GM12801 (cell line): ENCODE data around the gene CPNE6.

Experiments used
- TF ChIP-seq, protein P1 (sequence below): IDR thresholded peaks from one replicate; pipeline ENCODE4 v1.5.1; 2011; ENCODE audit warnings: control low read depth; ENCODE audit not compliant: insufficient read length; ENCODE audit errors: extremely low read depth

CPNE6 gene

DNA sequence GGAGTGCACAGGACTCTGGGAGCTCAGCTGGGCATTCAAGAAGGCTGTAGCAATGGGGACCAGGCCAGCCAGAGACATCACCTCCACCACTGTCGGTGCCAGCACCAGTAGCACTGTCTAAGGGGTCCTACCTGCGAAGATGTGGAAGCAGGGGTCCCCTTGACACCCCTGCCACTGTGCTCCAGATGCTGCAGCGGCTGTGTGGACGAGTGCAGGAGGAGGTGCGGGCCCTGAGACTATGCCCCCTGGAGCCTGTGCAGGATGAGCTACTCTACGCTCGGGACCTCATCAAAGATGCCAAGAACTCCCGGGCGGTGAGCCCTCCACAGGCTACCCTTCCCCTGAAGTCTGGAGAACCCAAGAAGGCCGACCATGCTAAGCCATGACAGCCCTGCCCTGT is 10.9 kb upstream of the CPNE6 start:
- TF ChIP-seq, protein P1, sequence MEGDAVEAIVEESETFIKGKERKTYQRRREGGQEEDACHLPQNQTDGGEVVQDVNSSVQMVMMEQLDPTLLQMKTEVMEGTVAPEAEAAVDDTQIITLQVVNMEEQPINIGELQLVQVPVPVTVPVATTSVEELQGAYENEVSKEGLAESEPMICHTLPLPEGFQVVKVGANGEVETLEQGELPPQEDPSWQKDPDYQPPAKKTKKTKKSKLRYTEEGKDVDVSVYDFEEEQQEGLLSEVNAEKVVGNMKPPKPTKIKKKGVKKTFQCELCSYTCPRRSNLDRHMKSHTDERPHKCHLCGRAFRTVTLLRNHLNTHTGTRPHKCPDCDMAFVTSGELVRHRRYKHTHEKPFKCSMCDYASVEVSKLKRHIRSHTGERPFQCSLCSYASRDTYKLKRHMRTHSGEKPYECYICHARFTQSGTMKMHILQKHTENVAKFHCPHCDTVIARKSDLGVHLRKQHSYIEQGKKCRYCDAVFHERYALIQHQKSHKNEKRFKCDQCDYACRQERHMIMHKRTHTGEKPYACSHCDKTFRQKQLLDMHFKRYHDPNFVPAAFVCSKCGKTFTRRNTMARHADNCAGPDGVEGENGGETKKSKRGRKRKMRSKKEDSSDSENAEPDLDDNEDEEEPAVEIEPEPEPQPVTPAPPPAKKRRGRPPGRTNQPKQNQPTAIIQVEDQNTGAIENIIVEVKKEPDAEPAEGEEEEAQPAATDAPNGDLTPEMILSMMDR, result no peak

DNA sequence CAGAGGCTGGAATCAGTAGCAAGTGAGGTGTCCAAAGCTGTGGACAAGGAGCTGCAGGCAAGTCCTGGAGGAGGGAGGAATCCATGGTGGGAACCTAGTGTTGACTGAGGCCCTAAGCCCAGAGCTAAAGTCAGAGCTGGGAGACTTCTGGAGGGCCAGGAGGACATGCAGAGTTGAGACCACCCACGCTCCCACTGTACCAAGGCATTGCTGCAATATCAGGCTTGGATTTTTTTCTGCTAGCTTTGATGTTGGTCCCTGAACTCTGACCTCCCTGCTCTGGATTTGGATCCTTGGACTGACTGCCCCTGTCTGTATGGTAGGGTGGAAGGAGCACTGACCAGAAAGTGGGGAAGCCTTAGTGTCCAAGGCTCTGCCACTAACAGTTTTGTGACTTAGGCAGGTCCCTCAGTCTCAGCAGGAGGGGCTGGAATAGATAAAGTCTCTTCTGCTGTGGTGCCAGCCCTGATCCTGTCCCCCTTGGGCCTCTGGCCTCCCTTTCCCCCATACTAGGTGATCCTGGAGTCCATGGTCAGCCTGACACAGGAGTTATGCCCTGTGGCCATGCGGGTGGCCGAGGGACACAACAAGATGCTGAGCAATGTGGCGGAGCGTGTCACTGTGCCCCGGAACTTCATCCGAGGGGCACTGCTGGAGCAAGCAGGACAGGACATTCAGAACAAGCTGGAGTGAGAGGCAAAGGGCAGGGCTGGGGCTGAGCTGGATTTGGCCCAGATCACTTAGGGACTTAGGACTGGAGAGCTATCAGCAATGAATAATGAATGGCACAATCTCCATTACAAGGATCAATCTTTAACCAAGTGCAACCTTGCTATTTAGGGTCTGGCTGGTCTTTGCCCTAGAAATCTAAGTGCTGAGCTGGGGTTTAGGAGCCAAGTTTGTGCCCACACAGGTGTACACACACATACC is 10.1 kb upstream of the CPNE6 start:
- TF ChIP-seq, protein P1, result no peak

DNA sequence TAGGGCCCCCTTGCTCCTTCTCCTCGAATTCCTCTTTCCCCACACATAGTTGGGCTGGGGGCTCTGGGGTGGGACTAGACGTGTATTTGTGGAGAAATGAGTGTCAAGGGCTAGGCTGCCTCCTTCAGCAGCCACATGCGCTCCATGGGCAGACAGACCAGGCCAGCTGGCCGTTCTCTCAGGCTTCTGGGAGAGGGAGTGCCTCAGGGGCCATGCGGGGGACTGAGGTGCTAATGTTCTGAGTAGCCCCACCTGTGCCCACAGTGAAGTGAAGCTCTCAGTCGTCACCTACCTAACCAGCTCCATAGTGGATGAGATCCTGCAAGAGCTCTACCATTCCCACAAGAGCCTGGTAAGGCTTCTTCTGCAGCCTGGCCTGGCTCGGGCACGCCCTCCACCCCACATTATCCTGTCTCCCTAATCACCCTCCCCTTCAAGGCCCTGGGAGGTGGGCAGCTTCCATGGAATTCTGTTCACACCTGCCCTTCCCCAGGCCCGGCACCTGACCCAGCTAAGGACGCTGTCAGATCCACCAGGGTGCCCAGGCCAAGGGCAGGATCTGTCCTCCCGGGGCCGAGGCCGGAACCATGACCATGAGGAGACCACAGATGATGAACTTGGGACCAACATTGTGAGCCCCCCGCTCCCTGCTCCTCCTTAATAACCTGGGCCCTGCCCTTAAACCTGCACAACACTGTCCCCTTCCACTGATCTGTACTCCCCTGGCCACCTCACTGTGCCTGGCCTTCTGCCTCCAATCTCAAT is 9.0 kb upstream of the CPNE6 start:
- TF ChIP-seq, protein P1, result no peak

DNA sequence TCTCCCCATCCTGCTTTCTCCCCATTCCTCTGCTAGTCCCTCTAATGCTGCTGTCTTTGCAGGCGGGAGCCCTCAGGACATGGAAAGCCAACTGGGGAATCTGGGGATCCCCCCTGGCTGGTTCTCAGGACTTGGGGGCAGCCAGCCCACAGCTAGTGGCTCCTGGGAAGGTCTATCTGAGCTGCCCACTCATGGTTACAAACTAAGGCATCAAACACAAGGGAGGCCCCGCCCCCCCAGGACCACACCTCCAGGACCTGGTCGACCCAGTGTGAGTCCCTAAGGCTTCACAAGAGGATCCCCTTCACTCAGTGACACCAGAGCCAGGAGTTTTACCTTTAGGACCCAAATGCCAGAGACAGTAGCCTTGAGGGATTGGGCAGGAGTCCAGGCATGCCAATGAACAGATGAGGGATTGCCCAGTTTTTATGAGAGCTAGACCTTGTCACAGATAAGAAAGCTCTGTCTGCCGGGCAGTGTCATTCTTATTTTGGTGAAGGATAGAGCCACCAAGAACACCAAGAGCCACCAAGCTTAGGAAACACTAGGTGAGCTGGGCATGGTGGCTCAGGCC is 8.0 kb upstream of the CPNE6 start:
- TF ChIP-seq, protein P1, result no peak

DNA sequence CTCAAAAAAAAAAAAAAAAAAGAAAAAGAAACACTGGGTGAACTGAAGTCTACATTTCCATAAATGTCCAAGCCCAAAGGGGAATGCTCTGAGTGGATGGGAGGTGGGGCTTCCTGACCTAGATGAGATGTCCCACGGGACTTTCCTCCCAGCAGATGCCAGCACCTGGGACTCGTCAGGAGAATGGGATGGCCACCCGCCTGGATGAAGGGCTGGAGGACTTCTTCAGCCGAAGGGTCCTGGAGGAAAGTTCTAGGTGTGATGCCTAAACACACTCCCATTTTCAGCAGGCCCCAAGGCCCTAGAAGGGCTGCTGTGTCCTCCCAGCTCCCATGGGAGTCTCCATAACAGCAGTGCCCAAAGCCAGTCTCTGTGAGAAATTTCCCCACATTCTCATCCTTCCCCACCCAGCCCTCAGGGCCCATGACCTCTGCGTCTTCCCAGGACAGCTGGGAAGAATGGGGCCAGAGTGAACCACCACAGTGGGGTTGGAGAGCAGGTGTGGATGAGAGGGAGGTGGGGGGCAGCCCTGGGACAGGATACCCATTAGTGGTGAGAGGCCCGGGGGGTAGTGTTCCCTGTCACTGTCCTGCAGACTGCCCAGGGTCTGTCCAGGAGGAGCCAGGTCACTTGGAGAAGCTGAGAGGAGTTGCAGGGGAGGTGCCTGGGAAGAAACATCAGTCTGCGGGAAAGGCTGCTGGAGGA is 7.1 kb upstream of the CPNE6 start:
- TF ChIP-seq, protein P1, result no peak

DNA sequence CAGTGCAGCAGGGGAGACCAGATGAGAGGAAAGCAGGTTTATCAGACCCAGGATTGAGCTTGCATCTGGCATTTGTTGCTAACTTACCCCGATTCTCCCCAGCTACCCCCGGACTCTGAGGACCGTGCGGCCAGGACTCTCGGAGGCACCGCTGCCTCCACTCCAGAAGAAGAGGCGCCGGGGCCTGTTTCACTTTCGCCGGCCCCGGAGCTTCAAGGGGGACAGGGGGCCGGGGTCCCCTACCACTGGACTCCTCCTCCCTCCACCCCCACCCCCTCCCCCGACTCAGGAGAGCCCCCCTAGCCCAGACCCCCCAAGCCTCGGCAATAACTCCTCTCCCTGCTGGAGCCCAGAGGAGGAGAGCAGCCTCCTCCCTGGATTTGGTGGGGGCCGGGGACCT is 6.5 kb upstream of the CPNE6 start:
- TF ChIP-seq, protein P1, result no peak

DNA sequence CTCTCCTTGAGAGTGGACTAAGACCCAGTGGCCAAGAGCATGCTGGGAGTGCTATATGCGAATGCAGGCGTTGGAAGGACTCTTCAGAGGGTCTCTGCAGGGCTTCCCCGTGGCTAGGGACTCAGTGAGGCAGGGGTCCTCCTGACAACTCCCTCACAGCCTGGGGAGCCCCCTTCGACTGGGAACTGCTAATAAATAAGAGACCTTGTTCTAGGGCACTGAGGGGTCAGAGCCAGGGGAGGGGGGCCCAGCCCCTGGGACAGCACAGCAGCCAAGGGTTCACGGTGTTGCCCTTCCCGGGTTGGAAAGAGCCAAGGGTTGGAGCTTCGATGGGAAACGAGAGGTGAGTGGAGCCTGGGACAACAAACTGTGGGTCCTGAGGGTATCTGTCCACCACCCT is 6.0 kb upstream of the CPNE6 start:
- TF ChIP-seq, protein P1, result no peak
